ENCODE results near the gene CBY1. TPM values are rescaled to one million over a fixed set of nuclear protein-coding genes. Genes with fewer than 3 reads are reported as not detected.

Gene CBY1
- total and polyA plus RNA-seq, 10 of the 15 experiments (the other 5 are each of a cell fraction or from before 2014, with no cell fraction given), result 7.3 to 18.6 (median 11.9) TPM

DNA sequence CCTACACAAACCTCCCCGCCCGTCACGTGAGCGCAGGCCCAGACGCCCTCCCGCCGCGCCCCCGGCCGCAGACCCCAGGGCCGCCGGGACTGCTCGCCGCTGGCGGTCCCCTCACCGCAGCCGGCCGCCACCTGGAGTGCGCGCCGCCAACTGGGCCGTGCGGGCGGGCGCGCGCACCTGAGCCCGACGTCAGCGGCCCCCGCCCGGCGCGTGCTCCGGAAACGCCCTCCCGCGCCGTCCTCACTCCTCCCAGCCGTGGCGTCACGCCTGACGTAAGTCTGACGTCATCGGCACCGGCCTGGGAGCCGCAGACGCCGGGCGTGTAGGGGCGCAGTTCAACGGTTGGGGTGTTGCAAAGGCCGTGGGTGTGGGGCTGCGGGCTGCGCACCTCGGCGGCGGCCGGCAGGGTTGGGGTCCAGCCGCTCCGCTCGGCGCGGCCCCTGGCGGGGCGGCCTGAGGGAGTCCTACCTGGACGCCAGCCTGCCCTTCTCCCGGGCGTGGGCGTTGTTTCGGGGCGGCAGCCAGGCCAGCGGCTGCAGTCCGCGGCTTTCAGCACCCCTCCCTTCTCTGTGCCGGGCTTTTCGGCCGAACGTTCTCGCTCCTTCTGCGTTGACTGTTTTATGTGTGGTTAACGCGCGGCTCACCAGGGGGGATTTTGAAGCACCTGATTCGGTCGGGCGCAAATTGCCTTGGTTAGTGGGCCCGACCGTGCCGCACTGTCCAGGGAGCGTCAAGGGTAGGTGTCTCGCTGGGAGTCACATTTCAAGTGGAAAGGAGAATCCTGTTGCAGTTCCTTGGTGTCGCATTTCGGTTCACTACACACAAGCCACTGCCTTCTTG lies 44.6 kb downstream of the CBY1 start, which contains the start of gene JOSD1 (continued):
- TF ChIP-seq, protein P1, sequence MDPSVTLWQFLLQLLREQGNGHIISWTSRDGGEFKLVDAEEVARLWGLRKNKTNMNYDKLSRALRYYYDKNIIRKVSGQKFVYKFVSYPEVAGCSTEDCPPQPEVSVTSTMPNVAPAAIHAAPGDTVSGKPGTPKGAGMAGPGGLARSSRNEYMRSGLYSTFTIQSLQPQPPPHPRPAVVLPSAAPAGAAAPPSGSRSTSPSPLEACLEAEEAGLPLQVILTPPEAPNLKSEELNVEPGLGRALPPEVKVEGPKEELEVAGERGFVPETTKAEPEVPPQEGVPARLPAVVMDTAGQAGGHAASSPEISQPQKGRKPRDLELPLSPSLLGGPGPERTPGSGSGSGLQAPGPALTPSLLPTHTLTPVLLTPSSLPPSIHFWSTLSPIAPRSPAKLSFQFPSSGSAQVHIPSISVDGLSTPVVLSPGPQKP (IDR thresholded peaks at IDR 0.05; ENCODE audit: low read depth, low read length), result no peak; the same call in 1 of the 2 replicates
- TF ChIP-seq RUNX3 (IDR thresholded peaks at IDR 0.05; ENCODE audit: low read length), result peak; percentile 88
- TF ChIP-seq IRF4 (IDR thresholded peaks at IDR 0.05; ENCODE audit: low read depth, low read length), result 0 out of 2 replicates have a peak, but pooled peaks have one; percentile 13
- TF ChIP-seq HCFC1 (IDR thresholded peaks at IDR 0.05; ENCODE audit: low read length), result peak; percentile 44; the same call in 1 of the 2 replicates
- TF ChIP-seq TCF12 (IDR thresholded peaks at IDR 0.05; ENCODE audit: low read depth, low read length), result peak; percentile 55; the same call in 1 of the 2 replicates
- TF ChIP-seq NFIC (IDR thresholded peaks at IDR 0.05; ENCODE audit: low read depth, low read length), result no peak
- peak; percentile 45; the same call in 1 of the 2 replicates for TF ChIP-seq SMAD5 (IDR thresholded peaks at IDR 0.05; ENCODE audit: low read depth)
- TF ChIP-seq ZSCAN29 (IDR thresholded peaks at IDR 0.05), result no peak
- TF ChIP-seq NR2C1 (IDR thresholded peaks at IDR 0.05), result peak; percentile 51
- no peak for TF ChIP-seq NR2C2 (IDR thresholded peaks at IDR 0.05; ENCODE audit: borderline replicate concordance, control insufficient read depth, insufficient read length, low read depth)
- peak; percentile 96 for TF ChIP-seq ATF7 (IDR thresholded peaks at IDR 0.05; ENCODE audit: low read depth)
- TF ChIP-seq STAT3 (IDR thresholded peaks at IDR 0.05; ENCODE audit: low read depth, low read length), result no peak
- TF ChIP-seq, protein P2, sequence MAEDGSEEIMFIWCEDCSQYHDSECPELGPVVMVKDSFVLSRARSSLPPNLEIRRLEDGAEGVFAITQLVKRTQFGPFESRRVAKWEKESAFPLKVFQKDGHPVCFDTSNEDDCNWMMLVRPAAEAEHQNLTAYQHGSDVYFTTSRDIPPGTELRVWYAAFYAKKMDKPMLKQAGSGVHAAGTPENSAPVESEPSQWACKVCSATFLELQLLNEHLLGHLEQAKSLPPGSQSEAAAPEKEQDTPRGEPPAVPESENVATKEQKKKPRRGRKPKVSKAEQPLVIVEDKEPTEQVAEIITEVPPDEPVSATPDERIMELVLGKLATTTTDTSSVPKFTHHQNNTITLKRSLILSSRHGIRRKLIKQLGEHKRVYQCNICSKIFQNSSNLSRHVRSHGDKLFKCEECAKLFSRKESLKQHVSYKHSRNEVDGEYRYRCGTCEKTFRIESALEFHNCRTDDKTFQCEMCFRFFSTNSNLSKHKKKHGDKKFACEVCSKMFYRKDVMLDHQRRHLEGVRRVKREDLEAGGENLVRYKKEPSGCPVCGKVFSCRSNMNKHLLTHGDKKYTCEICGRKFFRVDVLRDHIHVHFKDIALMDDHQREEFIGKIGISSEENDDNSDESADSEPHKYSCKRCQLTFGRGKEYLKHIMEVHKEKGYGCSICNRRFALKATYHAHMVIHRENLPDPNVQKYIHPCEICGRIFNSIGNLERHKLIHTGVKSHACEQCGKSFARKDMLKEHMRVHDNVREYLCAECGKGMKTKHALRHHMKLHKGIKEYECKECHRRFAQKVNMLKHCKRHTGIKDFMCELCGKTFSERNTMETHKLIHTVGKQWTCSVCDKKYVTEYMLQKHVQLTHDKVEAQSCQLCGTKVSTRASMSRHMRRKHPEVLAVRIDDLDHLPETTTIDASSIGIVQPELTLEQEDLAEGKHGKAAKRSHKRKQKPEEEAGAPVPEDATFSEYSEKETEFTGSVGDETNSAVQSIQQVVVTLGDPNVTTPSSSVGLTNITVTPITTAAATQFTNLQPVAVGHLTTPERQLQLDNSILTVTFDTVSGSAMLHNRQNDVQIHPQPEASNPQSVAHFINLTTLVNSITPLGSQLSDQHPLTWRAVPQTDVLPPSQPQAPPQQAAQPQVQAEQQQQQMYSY (CRISPR knock-in tag; IDR thresholded peaks at IDR 0.05), result peak; percentile 62; the same call in 1 of the 2 replicates
- TF ChIP-seq EZH2 (IDR thresholded peaks at IDR 0.05; ENCODE audit: borderline replicate concordance, control insufficient read depth, low read depth, low read length), result no peak
- peak; percentile 84; the same call in 1 of the 2 replicates for TF ChIP-seq ZNF217 (IDR thresholded peaks at IDR 0.05)
- TF ChIP-seq, protein P3, sequence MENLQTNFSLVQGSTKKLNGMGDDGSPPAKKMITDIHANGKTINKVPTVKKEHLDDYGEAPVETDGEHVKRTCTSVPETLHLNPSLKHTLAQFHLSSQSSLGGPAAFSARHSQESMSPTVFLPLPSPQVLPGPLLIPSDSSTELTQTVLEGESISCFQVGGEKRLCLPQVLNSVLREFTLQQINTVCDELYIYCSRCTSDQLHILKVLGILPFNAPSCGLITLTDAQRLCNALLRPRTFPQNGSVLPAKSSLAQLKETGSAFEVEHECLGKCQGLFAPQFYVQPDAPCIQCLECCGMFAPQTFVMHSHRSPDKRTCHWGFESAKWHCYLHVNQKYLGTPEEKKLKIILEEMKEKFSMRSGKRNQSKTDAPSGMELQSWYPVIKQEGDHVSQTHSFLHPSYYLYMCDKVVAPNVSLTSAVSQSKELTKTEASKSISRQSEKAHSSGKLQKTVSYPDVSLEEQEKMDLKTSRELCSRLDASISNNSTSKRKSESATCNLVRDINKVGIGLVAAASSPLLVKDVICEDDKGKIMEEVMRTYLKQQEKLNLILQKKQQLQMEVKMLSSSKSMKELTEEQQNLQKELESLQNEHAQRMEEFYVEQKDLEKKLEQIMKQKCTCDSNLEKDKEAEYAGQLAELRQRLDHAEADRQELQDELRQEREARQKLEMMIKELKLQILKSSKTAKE (IDR thresholded peaks at IDR 0.05; ENCODE audit: low read depth, poor library complexity, severe bottlenecking), result no peak
- TF ChIP-seq NFYB (IDR thresholded peaks at IDR 0.05; ENCODE audit: insufficient read depth, low read depth, low read length), result no peak
- no peak for TF ChIP-seq ZBED1 (IDR thresholded peaks at IDR 0.05; ENCODE audit: borderline replicate concordance)
- peak; percentile 54; the same call in 1 of the 2 replicates for TF ChIP-seq MEF2A (IDR thresholded peaks at IDR 0.05; ENCODE audit: insufficient read depth, low read depth, low read length)
- TF ChIP-seq NBN (IDR thresholded peaks at IDR 0.05), result peak; percentile 93
- TF ChIP-seq, protein P4, sequence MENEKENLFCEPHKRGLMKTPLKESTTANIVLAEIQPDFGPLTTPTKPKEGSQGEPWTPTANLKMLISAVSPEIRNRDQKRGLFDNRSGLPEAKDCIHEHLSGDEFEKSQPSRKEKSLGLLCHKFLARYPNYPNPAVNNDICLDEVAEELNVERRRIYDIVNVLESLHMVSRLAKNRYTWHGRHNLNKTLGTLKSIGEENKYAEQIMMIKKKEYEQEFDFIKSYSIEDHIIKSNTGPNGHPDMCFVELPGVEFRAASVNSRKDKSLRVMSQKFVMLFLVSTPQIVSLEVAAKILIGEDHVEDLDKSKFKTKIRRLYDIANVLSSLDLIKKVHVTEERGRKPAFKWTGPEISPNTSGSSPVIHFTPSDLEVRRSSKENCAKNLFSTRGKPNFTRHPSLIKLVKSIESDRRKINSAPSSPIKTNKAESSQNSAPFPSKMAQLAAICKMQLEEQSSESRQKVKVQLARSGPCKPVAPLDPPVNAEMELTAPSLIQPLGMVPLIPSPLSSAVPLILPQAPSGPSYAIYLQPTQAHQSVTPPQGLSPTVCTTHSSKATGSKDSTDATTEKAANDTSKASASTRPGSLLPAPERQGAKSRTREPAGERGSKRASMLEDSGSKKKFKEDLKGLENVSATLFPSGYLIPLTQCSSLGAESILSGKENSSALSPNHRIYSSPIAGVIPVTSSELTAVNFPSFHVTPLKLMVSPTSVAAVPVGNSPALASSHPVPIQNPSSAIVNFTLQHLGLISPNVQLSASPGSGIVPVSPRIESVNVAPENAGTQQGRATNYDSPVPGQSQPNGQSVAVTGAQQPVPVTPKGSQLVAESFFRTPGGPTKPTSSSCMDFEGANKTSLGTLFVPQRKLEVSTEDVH (IDR thresholded peaks at IDR 0.05; ENCODE audit: low read depth, partially characterized antibody), result no peak
